HG03039 (cell line): ENCODE data around the gene RARRES1.

Source experiments
- ATAC-seq: cut with Tn5 transposase; IDR thresholded peaks from one replicate; pipeline ENCODE4 v1.9.1; 2021; ENCODE audit warnings: mild to moderate bottlenecking, moderate library complexity; ENCODE audit not compliant: unreplicated experiment

Gene RARRES1

DNA sequence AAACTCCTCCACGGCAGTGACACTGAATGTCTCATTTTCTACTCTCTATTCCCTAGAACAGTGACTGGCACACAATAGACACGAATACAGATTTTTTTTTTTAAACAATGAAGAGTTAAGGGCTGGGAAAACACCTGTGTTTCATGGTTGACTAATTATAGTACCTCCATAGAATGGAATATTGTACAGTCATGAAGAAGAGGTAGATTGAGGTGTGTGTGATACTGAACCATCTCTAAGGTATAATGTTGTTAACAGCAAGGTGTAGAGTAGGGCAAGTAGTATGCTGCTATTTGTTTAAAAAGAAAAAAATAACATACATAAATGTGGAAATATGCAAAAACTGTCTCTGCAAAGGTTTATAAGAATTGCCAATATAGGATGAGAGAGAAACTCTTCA is 5.2 kb upstream of the RARRES1 start:
- no peak for ATAC-seq

DNA sequence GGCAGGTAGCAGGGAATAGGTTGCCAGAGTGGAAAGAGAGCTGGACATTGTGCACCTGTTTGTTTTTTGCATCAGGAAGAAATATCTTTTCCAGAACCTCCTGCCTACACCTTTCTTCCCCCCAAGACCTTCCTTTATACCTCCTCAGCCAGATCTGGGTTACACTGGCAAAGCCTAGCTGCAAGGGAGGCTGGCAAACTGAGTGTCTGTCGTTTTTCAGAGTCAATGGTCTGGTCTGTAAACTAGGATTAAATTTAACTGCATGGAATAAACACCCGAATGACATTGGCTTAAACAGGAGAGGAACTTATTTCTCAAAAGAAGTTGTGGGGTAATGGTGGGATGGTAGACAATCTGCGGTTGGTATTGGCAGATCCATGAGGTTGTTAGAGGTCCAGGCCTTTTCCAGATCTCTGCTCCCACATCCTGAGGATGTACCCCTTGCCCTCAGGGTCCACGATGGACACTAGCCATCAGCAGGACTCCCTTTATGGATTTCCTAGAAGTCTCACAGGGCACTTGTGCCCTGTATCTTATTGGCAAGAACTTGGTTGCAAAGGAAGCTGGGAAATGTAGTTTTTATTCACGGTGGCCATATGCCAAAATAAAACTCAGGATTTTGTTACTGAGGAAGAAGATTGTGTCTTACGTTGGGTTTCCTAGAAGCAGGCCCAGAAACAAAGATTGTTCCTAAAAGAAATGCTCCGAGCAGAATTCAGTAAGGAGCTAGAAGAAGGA is 3.2 kb upstream of the RARRES1 start:
- no peak for ATAC-seq

DNA sequence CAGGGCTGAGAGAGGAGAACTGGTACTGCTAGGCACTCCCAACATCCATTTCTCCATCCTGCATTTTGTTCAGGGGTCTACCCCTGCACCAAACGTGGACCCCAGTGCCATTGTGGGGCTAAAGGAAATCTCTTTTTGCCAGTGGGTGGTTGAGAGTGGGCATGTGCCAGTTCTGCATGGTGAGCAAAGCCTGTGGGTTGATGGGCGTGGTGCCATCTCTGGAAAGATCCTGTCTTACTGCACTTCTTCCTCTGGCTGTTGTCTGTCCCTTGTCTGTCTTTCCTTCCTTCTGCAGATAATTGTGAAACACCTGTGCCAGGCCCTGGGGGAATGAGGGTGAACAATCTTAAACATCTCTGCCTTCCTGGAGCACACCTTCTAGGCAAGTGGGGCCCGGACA is 1.4 kb upstream of the RARRES1 start:
- ATAC-seq, result no peak

DNA sequence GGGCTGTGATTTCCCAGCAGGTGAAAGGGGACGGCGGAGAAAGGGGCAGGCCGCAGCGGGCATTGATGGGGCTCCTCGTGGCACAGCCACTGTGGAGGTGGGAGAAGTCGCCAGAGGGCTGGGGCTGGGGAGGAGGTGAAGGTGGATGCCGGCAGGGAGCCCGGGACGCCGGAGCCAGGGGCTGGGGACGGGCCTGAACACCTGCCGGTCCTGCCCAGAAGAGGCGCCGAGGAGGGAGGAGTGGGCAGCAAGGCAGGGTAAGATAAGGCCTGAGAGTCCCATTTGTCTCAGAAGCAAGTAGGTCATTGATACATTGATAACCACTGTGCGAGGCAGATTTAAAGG is 571 bp upstream of the RARRES1 start:
- no peak for ATAC-seq

DNA sequence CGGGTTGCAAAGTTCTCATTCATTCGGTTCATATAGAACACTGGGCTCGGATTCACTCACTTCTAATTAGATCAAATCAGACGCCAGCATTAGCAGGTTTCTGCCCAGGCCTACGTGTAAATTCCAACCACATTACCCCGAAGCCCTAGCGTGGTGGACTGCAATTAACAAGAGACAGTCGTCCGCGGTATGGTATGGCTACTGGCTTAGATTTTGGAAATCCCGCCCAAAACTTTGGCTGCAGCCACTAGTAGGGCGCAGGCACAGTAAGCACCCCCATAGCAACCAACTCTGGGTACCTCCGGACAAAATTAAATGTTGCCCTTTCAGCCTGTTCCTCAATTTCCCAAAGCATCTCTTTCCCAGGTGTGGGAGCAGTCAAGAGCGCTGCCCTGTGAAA is 771 bp downstream of the RARRES1 start:
- ATAC-seq, result no peak

DNA sequence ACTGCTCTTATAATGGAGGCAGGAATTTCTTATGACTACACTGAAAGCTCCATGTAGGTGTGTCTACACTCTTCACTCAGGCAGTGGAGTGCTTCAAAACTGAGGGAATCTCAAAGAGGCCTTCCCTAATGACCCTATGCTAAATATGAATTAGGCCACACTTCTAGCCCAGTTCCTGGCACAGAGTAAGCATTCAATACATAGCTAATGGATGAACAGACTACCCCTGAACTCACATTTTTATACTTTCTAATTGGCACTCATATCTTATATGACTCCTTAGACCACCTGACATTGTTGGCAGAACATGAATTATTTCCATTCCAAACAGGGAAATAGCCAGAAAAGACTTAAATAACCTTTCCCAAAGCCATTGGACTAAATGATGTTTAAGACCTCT is 3.4 kb downstream of the RARRES1 start:
- ATAC-seq, result no peak

DNA sequence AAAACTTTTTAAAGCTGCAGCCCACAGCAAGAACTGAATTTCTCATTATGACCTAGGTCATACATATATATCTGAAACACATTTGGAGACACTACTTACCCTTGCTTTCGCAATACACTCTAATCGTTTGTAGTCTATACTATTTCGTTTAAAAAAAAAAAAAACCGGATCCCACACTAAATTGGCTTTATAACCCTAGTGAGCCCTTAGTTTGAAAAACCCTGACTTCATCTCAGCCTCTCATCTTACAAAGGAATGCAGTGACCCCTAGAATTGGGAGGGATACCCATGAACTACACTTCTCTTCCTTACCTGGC is 4.2 kb downstream of the RARRES1 start:
- ATAC-seq, result no peak

DNA sequence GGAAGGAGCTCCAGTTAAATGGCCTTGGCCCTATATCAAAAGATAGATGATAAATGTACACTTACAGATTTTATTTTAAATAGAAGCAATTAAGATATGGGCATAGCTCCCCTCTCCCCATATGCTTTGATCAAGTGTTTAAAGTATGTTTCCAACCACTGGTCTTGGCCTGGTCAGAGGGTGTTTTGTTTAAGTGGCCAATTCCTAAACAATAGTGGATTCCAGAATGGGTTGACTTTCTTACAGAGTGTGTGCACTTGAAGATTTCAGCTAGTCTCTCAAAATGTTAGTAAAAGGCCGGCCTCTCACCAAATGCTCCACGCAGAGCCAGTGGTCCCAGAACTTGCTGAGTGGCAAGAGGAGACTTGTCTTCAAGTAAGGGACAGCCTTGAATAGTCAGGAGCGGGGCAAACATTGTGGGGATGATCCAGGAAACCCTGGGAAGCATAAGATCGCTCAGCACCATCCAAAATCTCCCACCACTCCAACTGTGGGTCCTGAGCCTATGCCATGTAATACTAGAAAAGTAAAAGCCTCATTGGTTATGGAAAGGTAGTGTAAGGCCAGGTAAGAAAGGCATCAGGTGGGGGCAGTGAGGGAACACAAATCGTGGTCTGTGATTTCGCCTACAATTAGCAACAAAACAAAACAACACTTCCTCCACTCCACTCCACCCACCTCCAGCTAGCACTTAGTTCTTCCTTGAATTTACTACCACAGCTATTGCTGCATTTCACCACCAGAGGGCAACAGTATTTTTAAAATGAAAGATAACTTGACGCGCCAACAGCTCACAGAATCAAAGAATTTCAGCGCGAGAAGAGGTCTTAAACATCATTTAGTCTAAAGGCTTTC is 4.8 kb downstream of the RARRES1 start:
- peak; percentile 65 for ATAC-seq

DNA sequence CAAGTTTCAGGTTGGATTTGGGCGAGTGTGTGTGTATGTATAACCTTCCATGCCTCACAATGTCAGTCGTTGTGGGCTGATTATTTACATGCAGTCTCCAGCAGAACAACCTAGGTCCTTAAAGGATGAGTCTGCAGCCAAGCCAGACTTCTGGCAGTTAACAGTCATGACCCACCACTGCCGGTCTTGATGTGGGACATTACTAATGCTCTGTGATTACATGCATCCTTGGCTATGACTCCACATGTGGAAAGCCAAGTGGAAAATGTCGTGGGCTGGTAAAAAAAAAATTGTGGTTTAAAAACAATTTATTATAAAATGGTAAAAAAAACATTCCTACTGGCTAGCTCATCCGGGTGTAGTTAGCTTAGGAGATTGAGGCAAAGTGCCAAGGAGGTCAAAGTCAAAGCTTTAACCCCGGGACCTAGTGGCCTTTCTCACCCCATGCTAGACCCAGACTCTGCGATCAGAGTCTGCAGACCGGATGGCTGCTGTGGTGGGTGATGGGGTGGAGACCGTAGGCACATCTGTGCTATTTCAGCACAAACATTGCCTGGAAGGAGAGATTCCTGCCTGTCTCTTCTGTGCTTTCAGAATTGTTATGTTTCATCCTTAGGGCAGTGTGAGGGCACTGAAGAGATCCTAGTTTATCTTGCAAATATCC is 6.8 kb downstream of the RARRES1 start:
- no peak for ATAC-seq

DNA sequence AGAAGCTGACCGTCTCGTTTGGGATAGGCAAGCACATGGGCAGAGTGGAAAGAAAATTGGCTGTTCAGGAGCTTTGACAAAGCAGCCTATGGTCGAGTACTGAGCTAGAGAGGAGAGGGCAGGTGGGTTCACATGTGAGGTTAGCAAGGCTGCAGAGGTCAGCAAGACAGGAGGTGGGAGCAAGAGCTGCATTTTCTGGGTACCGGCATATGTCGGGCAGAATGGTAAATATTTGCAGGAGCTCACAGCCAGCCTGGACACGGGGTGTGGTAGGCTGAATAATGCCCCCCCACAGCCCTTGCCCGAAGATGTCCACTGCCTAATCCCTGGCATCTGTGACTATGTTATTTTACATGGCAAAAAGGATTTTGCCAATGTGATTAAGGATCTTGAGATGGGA is 8.3 kb downstream of the RARRES1 start:
- no peak for ATAC-seq

DNA sequence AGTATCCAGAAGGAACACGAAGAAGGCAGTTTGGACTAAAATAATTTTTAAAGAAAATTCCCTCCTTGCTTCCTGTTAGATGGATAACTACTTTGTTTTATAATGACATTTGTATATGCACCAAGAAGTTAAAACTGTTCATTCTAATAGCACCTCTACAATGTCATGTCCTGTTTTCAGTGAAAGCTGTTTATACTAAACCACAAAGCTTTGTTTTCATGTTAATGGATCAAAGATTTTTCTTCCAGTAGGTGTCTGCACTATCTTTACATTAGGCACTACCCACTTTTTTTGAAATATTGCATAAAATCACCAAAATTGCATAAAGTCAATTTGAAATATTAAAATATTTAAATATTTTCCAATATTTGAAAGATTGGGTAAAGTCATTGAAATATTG is 10.1 kb downstream of the RARRES1 start:
- ATAC-seq, result no peak

DNA sequence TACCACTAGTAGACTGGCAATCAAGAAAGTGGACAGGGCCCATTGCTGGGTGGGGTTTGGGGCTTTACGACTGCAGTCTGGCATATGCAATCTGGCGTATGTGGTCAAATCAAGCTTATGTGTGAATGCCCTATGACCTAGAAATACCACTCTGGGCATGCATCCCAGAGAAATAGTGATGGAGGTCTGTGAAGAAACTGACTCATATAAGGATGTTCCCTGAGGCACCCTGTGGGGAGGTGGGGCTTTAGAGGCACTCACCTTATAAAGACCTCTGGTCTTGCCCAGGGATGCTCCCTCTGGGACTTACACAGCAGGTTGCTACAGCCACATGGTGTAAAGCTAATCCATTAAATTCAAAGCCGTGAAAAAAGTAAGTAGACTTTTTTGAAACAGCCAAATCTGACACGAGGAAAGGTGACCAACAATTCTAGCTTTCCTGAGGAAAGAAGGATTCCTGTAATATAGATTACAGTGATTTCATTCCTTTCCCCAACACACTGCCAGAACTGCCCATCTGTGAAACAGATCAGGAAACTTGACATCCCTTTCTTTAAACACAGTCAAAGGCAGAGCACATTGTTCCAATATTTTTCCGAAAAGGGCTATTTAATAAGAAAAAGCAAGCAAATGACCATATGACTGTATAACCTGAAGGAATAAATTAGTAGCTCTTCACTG is 13.6 kb downstream of the RARRES1 start:
- ATAC-seq, result no peak

DNA sequence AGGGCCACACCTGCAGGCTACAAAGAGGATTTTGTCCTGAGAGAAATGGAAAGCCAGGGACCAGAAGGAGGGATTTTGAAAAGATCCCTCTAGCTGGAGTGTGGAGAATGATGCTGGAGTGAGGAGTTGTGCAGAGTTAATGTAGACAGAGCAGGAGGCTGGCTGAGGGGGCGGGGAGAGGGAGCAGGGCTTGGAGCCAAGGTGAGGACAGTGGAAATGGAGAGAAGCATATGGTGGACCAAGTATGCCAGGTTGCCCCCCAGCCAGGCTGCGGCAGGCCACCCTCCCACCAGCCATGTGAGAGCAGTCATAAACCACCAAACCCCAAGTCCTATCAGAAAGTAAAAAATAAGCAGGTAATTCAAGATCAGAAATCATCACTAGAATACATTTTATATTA is 14.7 kb downstream of the RARRES1 start:
- no peak for ATAC-seq

DNA sequence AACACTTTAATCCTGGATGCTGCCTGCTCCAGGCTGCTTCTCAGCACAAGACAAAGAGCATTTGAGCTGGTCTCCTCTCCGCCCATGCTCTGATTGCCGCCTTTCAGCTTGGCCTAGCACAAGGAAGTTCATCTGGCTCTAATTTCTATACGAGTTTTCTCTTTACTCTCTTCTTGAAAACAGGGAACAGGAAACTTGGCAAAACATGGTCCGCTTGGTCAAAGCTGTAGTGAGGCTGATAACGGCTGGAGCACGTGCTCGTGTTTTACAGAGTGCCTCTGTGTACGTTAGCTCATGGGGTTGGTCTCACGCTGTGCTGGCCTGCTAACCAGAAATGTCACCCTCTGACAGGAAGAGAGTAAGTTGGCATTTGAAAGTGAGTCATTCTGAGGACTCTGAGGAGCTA is 19.2 kb downstream of the RARRES1 start:
- ATAC-seq, result no peak

DNA sequence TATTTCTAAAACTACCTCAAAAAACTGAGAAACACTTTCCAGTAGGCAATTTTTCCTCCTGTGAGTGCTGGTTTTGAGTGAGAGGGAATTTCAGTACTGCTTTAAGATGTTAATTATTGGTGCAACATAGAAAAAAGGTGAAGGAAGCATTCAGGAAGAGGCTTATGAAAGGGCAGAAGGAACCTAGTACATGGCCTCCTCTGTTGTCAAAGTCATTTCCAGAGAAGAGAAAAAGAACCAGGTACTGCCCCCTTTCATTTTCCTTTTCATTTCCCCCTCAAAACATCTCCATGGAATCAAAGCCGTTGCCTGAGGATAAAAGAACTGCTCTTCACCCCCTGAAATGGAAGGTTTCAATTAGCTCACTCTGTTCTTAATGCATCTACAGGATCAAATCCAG is 19.8 kb downstream of the RARRES1 start:
- peak; percentile 47 for ATAC-seq

DNA sequence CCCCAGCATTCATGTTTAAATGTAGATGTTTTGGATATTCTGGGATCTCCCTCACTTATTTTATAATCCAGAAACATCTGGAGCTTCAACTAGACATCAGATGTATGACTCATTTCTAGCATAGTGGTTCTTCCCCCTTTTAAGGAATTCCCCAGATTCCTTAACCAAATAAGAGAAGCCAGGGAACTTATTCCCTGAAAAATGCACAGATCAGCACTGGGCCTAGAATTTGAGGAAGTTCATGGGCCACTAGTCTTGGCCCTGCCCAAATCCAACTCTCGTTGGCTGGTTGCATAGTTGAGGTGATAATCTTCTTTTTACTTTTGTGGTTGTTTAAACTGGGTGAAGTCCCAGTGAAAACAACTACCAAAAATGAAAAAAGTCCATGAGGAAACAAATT is 20.4 kb downstream of the RARRES1 start:
- ATAC-seq, result no peak

DNA sequence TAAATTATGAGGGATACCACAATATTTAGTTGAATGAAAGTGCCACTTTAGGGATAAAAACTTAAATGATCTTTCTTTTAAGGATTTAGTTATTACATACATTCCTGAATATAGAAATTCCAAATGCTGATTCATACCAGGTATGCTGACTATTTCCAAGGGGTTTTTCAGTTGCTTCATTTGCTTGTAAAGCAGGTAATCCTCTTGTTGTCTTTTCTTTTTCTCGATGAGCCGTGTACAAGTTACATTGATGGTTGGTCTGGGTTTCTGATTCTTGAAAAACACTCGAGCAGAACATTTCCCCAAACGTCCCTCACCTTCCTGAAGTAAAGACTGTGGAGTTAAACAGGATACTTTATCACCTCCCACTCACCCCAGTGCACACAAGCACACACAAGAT is 21.7 kb downstream of the RARRES1 start:
- no peak for ATAC-seq

DNA sequence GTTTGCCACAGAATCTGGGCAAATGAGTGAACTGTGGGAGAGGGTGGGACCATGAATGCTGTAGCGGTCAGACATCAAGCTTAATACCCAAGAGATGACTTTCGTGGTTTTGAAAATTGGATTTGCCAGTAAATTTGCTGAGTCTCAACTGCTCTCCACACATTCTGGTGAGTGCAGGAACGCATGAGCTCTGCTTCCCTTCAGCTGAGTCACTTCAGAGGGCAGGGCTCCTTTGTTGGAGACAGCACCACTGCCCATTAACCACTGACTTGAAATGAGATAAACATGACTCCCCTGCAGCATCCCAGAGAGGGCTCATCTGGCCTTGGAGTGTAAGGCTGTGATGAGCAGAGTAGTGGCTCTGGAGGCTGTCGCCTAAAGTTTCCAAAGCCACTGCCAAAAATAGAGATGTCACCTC is 22.6 kb downstream of the RARRES1 start:
- ATAC-seq, result no peak

DNA sequence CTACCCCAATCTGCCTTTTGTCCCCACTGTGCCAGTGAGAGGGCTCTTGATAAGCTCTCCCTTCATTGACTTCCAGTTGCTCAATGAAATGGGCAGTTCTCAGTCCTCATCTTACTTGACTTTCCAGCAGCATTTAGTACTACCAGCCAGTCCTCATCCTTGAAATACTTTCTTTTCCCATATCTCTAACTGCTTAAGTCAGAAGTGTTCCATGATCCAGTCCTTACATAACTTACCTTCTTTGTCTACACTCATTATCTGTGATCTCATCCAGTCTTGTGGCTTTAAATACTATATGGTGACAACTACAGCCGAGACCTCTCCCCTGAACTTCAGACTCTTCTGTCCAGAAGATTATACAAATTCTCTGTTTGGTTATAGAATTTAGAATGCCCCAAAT is 28.7 kb downstream of the RARRES1 start:
- no peak for ATAC-seq

DNA sequence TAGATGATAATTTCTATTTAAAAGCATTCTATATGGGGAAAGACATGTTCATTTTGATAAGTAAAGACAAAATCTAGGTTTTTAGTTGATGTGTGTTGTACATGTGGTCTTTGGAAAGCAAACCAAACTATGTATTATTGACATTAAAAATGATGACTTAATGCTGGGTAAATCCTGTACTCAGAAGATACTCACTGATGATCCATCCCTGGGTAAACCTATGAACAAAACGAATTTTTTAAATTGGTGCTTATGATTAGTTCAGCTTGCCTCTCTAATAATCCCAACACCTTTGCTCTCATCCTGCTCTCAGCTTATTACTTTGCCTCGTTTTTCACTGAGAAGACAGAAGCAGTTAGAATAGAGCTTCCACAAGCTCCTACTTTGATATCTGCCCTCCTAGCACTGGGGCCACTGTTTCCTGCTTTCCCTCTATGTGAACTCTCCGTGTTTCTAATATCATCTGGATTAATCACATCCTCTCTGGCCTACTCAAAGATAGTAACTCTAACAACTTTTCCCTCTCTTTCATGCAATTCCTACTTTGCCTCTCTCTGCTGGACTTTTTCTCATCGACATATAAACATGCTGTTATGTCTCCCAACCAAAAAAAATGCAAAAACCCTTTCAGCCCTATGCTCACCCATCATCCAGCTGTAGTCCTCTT is 29.3 kb downstream of the RARRES1 start:
- no peak for ATAC-seq

DNA sequence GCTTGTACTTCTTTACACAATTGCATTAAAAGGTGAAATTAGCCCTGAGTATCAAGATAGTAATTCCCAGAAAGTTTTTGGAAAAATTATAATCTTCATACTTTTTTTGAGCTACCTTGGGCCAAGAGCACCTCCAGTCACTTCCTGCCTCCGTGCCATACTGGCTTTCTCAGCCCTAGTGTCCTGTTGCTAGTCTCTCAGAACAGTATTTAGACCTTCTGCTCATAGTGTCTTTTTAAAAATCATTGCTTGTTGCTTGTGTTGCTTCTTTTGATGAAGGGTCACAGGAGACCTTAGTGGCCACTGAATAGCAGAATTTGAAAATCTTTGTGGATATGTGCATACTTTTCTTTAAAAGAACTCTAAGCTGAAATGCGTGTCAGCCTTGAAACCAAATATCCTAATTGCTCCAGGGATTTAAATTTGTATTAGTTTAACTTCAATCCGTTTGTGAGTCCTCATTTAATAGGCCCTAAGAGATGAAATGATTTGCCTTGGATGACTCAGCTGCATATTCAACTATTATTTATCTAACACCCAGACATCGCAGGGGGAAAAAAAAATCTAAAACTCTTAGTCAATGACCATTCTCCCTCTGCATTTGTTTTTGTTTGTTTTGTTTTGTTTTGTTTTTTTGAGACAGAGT is 30.7 kb downstream of the RARRES1 start:
- ATAC-seq, result no peak
